Ascending aorta (tissue), 2 donors: Measurements from ENCODE around the gene YARS1. TPM values are rescaled to one million over a fixed set of nuclear protein-coding genes. Genes with fewer than 3 reads are reported as not detected.

Experiments
- DNase-seq, 2 donors: peaks; one replicate each; pipeline ENCODE4 v3.0.0-alpha.2; 2019; ENCODE audit warnings: low spot score in 2 of 2
- H3K27ac ChIP-seq, 2 donors: fragments of 200-600 bp; sonication (generic); one replicate each; pipeline ENCODE4 v1.5.1; 2016 to 2017; ENCODE audit warnings: mild to moderate bottlenecking in 1 of 2
- H3K27me3 ChIP-seq: fragments of 200-600 bp; sonication (generic); one replicate; pipeline ENCODE4 v1.5.1; 2017
- H3K36me3 ChIP-seq, 2 donors: fragments of 200-600 bp; sonication (generic); one replicate each; pipeline ENCODE4 v1.5.1; 2016
- H3K4me1 ChIP-seq, 2 donors: fragments of 200-600 bp; sonication (generic); one replicate each; pipeline ENCODE4 v1.5.1; 2016 to 2017; ENCODE audit warnings: mild to moderate bottlenecking in 1 of 2
- H3K4me3 ChIP-seq, 2 donors: fragments of 200-600 bp; sonication (generic); one replicate each; pipeline ENCODE4 v1.5.1; 2016 to 2017; ENCODE audit warnings: mild to moderate bottlenecking in 1 of 2
- H3K9me3 ChIP-seq, 2 donors: fragments of 200-600 bp; sonication (generic); one replicate each; pipeline ENCODE4 v1.5.1; 2016
- intact Hi-C: fragments of 100-400 bp; cut with DNase I; formaldehyde crosslinking; loops from one replicate; pipeline ENCODE4 v1.15.1; 2023
- total RNA-seq: library from RNA; depleted of rRNA; stranded (reverse); fragments of >200 nt; gene quantifications from one replicate; pipeline ENCODE4 v1.1.0, GENCODE V29; 2016
- TF ChIP-seq, protein P1 (sequence below), 3 experiments: fragments of 200-600 bp in 2 of 3; fragments of 450-650 bp in 1 of 3; sonication (generic) in 2 of 3; IDR thresholded peaks; one replicate each; pipeline ENCODE4 v1.5.1; 2016 to 2019; ENCODE audit warnings: antibody characterized with exemption in 3 of 3, mild to moderate bottlenecking in 1 of 3, moderate library complexity in 1 of 3

YARS1 gene
- total RNA-seq, 1 donor from 2014 or later, result 48.9 TPM

GRCh38 chr1:32748348-32748747 is 68.8 kb downstream of the YARS1 start:
- Histone ChIP-seq H3K27ac (no peak overlapping the region), H3K36me3 (no peaks in the 10 kb centered on the region), H3K4me3 (no peak overlapping the region), H3K27me3 (no peaks in the 10 kb centered on the region), H3K9me3 (no peaks in the 10 kb centered on the region), H3K4me1 (peaks cover 5% of the 10 kb centered on the region in 2 donors)
- intact Hi-C loops, result no loop called here
- TF ChIP-seq, protein P1, sequence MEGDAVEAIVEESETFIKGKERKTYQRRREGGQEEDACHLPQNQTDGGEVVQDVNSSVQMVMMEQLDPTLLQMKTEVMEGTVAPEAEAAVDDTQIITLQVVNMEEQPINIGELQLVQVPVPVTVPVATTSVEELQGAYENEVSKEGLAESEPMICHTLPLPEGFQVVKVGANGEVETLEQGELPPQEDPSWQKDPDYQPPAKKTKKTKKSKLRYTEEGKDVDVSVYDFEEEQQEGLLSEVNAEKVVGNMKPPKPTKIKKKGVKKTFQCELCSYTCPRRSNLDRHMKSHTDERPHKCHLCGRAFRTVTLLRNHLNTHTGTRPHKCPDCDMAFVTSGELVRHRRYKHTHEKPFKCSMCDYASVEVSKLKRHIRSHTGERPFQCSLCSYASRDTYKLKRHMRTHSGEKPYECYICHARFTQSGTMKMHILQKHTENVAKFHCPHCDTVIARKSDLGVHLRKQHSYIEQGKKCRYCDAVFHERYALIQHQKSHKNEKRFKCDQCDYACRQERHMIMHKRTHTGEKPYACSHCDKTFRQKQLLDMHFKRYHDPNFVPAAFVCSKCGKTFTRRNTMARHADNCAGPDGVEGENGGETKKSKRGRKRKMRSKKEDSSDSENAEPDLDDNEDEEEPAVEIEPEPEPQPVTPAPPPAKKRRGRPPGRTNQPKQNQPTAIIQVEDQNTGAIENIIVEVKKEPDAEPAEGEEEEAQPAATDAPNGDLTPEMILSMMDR (IDR thresholded peaks at IDR 0.05), result no peak
- no peak for DNase-seq

DNA sequence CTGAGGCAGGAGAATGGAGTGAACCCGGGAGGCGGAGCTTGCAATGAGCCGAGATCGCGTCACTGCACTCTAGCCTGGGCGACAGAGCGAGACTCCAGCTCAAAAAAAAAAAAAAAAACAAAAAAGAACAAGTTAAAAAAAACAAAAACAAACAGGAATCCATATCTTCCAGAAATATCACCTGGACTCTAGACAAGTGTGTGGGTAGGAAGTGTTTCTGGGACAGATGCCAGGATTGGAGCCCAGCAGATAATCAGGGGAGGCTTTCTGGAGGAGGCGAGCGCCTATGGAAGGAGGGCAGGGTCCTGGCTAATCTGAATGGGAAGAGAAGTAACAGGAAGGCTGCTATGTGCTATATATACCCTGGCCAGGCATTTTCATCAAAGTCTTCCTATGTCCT is 71.0 kb downstream of the YARS1 start:
- TF ChIP-seq, protein P1 (IDR thresholded peaks at IDR 0.05), result no peak
- intact Hi-C loops, result no loop called here
- Histone ChIP-seq H3K27me3 (no peaks in the 10 kb centered on the region), H3K9me3 (no peaks in the 10 kb centered on the region), H3K36me3 (no peaks in the 10 kb centered on the region), H3K4me1 (peaks cover 4 to 13% of the 10 kb centered on the region in 2 donors), H3K27ac (no peak overlapping the region), H3K4me3 (no peak overlapping the region)
- no peak for DNase-seq

DNA sequence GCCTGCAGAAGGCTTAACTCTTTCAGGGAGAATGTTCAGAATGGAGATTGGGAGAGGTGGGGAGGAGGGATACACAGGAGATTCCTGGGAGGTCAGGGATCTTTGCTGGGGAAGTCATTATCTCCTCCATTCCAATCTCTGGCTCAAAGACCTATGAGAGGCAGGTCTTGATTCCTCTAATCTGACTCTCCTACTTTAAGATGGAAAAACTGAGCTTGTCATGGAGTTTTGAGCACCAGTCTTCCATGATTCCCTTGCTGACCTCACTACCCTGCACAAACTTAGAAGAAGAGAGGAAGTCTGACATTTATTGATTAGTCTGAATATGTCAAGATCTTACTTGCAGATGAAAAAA is 73.1 kb downstream of the YARS1 start:
- TF ChIP-seq, protein P1 (IDR thresholded peaks at IDR 0.05), result no peak
- no peak for DNase-seq
- no peaks in the 10 kb centered on the region for H3K36me3 ChIP-seq
- H3K4me3 ChIP-seq, result no peak overlapping the region
- H3K27me3 ChIP-seq, result no peaks in the 10 kb centered on the region
- intact Hi-C loops, result no loop called here
- no peaks in the 10 kb centered on the region for H3K9me3 ChIP-seq
- H3K4me1 ChIP-seq, result peaks cover 6 to 18% of the 10 kb centered on the region in 2 donors
- peak overlapping the region; percentile 93 to 97 for H3K27ac ChIP-seq

DNA sequence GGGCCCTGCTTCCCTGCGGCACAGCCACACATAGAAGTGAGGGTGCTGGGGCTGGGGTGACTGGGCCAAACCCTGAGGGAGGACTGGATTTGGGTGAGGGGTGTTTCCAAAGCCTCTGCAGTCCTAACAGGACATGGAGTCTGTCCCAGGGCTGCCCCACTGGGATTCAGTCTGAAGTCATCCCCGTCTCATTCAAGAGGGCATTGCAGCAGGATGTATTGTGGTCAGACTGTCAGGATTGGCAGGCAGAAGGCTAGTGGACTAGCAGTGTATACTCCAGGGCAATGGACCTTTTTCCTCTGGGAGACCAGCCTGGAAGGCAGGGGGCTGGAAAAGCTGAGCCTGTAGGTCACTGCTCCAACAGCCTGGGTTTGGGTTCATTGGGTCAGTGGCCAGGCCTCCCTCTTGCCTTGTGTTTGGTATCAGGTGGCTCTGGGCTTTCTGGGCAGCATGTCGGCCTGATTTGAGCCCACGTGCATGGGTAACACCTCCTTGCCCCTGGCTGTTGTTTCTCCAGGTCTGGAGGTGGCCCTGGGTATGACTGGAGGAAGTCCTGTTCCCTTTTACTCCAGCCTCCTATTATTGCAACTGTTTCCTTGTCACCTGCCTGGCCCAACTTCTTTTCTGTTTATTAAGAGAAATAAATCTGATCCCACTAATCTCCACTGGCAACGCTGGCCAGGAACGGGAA is 73.6 kb downstream of the YARS1 start:
- peak overlapping the region; percentile 93 to 97 for H3K27ac ChIP-seq
- DNase-seq, result no peak
- no peaks in the 10 kb centered on the region for H3K9me3 ChIP-seq
- intact Hi-C loops, result no loop called here
- H3K4me3 ChIP-seq, result peak overlapping the region; percentile 64 to 99
- TF ChIP-seq, protein P1 (IDR thresholded peaks at IDR 0.05), result no peak
- no peaks in the 10 kb centered on the region for H3K27me3 ChIP-seq
- no peaks in the 10 kb centered on the region for H3K36me3 ChIP-seq
- H3K4me1 ChIP-seq, result peaks cover 6 to 18% of the 10 kb centered on the region in 2 donors

GRCh38 chr1:32742956-32743355 is 74.2 kb downstream of the YARS1 start:
- intact Hi-C loops, result no loop called here
- H3K27ac ChIP-seq, result peak overlapping the region; percentile 93 to 97

More at GRCh38 chr1:32742956-32743355, 74.2 kb downstream of the YARS1 start:
- Histone ChIP-seq H3K27me3 (no peaks in the 10 kb centered on the region), H3K4me3 (peak overlapping the region; percentile 64 to 99), H3K36me3 (no peaks in the 10 kb centered on the region), H3K4me1 (peaks cover 6 to 18% of the 10 kb centered on the region in 2 donors), H3K9me3 (no peaks in the 10 kb centered on the region)
- no peak for DNase-seq
- TF ChIP-seq, protein P1 (IDR thresholded peaks at IDR 0.05), result no peak
